ENCODE measurements around the gene NUP153. TPM values are rescaled to one million over a fixed set of nuclear protein-coding genes. Genes with fewer than 3 reads are reported as not detected.
A peak's percentile ranks its signal among the peaks of the same experiment; 100 is the strongest.

NUP153 gene
- total RNA-seq, 1 experiment from 2014 or later: 99.3 TPM

- peak overlapping the region; percentile 54 for H3K4me2 ChIP-seq (ENCODE audit: insufficient read depth, insufficient read length, low read length)
- H3K18ac ChIP-seq (ENCODE audit: insufficient read length, low read depth, low read length): no peak overlapping the region
- H3K23me2 ChIP-seq (ENCODE audit: insufficient read length, low read depth, low read length, poor library complexity, severe bottlenecking): peaks cover 6% of the 10 kb centered on the region
- no peaks in the 10 kb centered on the region for H4K20me1 ChIP-seq (ENCODE audit: control insufficient read depth, insufficient read depth, insufficient read length)
- H3K79me1 ChIP-seq (ENCODE audit: insufficient read depth, low read depth, low read length, poor library complexity, severe bottlenecking): no peaks in the 10 kb centered on the region
- peak overlapping the region; percentile 46 for H3K9ac ChIP-seq (ENCODE audit: extremely low read depth, insufficient read length, low read length)
- H2AFZ ChIP-seq (ENCODE audit: low read length): no peak overlapping the region
- no peak overlapping the region for H3K4ac ChIP-seq (ENCODE audit: low read depth, low read length)
- H2BK15ac ChIP-seq (ENCODE audit: low read depth, low read length): no peak overlapping the region
- H2BK20ac ChIP-seq (ENCODE audit: low read depth, low read length, poor library complexity, severe bottlenecking): no peak overlapping the region
- no peak overlapping the region for H2BK120ac ChIP-seq (ENCODE audit: low read depth, low read length, poor library complexity, severe bottlenecking)
- H3K4me1 Mint-ChIP-seq: peaks cover 10 to 17% of the 10 kb centered on the region in 2 experiments
- no peak overlapping the region for H3K27ac ChIP-seq (ENCODE audit: insufficient read length, low read depth, low read length)
- H3K4me3 Mint-ChIP-seq: peak overlapping the region; percentile 84 to 86
- no peak for DNase-seq
- no peak overlapping the region for H3T11ph ChIP-seq (ENCODE audit: low read length)
- no peak overlapping the region for H4K5ac ChIP-seq (ENCODE audit: insufficient read length, low read depth, low read length)
- peaks cover 5 to 14% (median 7%) of the 10 kb centered on the region in 3 experiments; a peak in 6 of 7 replicates for H3K36me3 Mint-ChIP-seq (ENCODE audit: insufficient read depth in 1 of 3, low read depth in 3 of 3)
- H3K14ac ChIP-seq (ENCODE audit: insufficient read depth, low read length): no peak overlapping the region
- no peak overlapping the region for H3K27ac Mint-ChIP-seq
- no peak overlapping the region for H4K8ac ChIP-seq (replicated peaks; ENCODE audit: insufficient read length, low read depth, low read length)
- H3K9me3 Mint-ChIP-seq: no peaks in the 10 kb centered on the region; a peak in 1 of 5 replicates
- TF ChIP-seq, protein P1, sequence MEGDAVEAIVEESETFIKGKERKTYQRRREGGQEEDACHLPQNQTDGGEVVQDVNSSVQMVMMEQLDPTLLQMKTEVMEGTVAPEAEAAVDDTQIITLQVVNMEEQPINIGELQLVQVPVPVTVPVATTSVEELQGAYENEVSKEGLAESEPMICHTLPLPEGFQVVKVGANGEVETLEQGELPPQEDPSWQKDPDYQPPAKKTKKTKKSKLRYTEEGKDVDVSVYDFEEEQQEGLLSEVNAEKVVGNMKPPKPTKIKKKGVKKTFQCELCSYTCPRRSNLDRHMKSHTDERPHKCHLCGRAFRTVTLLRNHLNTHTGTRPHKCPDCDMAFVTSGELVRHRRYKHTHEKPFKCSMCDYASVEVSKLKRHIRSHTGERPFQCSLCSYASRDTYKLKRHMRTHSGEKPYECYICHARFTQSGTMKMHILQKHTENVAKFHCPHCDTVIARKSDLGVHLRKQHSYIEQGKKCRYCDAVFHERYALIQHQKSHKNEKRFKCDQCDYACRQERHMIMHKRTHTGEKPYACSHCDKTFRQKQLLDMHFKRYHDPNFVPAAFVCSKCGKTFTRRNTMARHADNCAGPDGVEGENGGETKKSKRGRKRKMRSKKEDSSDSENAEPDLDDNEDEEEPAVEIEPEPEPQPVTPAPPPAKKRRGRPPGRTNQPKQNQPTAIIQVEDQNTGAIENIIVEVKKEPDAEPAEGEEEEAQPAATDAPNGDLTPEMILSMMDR (conservative IDR thresholded peaks at IDR 0.05): no peak
- no peak overlapping the region for H2BK12ac ChIP-seq (ENCODE audit: insufficient read length, low read depth, low read length)
- H4K91ac ChIP-seq (ENCODE audit: insufficient read length, low read depth, low read length): no peak overlapping the region
- H2BK5ac ChIP-seq (ENCODE audit: insufficient read length, low read length): no peak overlapping the region
- H3K9me3 ChIP-seq (ENCODE audit: control insufficient read depth, low read depth, low read length): no peaks in the 10 kb centered on the region
- H3K79me2 ChIP-seq (ENCODE audit: insufficient read depth, low read length): no peaks in the 10 kb centered on the region
- no peak overlapping the region for H2AK5ac ChIP-seq (ENCODE audit: insufficient read length, low read length)
- H3K27me3 ChIP-seq (ENCODE audit: insufficient read depth, low read length): no peaks in the 10 kb centered on the region
- H3K23ac ChIP-seq (ENCODE audit: insufficient read length, low read depth, low read length): no peak overlapping the region
- no peaks in the 10 kb centered on the region for H3K4me1 ChIP-seq (ENCODE audit: insufficient read depth, low read length)
- H3K27me3 Mint-ChIP-seq (ENCODE audit: low read depth): no peaks in the 10 kb centered on the region
- no CpG with 5 or more reads among the region's 5 CpGs for WGBS (ENCODE audit: extremely low coverage, insufficient read length, low lambda C conversion rate)
- no peak overlapping the region for H3K56ac ChIP-seq (ENCODE audit: insufficient read length, low read depth, low read length)
These were observed 105.4 kb downstream of the NUP153 start for GRCh38 chr6:17601386-17601703.

Data from H9 (cell line).